Measurements from ENCODE around the gene TBX2. TPM values are rescaled to one million over a fixed set of nuclear protein-coding genes. Genes with fewer than 3 reads are reported as not detected.

Gene TBX2
- polyA plus RNA-seq, 1 donor (not counting 4 experiments of a cell fraction or from before 2014, with no cell fraction given): not detected

DNA sequence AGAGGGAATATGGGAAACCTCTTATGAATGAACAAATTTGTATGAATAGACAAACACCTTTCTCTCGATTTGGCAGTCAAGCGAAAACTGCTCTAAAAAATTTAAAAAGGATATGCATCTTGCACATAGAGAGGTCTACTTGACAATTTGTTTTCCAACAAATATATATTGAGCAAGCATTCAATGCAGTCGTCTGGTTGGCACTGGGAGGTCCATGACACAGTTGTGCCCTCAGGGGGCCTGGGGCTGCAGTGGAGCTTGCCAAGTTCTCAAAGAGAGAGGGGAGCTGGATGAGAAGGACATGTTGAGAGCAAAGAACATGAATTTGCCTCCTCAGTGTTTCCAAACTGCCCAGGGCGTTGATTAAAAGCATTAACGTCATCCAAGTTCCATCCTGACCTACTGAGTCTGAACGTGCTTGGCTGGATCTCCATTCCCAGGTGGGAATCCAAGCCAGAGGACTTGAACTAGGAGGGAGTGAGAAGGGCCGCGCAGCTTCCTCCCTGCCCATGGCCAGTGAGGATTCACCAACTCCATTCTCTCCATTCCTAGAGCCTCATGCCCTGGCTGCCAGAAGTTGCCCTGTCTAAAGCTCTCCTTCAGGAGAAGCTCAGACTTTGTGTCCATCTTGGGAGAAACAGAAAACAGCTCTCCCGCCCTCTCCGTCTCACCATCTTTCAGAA is 24.5 kb downstream of the TBX2 start:
- FAIRE-seq (no peak), DNase-seq (ENCODE audit: low read depth, low spot score) (no peak)
- H3K36me3 ChIP-seq (ENCODE audit: control insufficient read depth in 2 of 2, extremely low read depth in 1 of 2, insufficient read depth in 2 of 2, low read length in 2 of 2): no peaks in the 10 kb centered on the region
- H4K20me1 ChIP-seq (ENCODE audit: control insufficient read depth, extremely low read depth, insufficient read depth, low read length): no peaks in the 10 kb centered on the region
- H3K9me3 ChIP-seq (ENCODE audit: control insufficient read depth, low read depth, low read length): no peaks in the 10 kb centered on the region
- H3K4me3 ChIP-seq (ENCODE audit: control insufficient read depth in 2 of 3, extremely low read depth in 1 of 3, insufficient read depth in 2 of 3, low read depth in 1 of 3, low read length in 3 of 3): no peak overlapping the region
- no peak overlapping the region for H2AFZ ChIP-seq (ENCODE audit: control insufficient read depth, low read length)
- H3K27ac ChIP-seq (ENCODE audit: control insufficient read depth, insufficient read depth, low read length): no peak overlapping the region
- TF ChIP-seq EZH2 (IDR thresholded peaks at IDR 0.05; ENCODE audit: low read length): no peak
- TF ChIP-seq, protein P1, sequence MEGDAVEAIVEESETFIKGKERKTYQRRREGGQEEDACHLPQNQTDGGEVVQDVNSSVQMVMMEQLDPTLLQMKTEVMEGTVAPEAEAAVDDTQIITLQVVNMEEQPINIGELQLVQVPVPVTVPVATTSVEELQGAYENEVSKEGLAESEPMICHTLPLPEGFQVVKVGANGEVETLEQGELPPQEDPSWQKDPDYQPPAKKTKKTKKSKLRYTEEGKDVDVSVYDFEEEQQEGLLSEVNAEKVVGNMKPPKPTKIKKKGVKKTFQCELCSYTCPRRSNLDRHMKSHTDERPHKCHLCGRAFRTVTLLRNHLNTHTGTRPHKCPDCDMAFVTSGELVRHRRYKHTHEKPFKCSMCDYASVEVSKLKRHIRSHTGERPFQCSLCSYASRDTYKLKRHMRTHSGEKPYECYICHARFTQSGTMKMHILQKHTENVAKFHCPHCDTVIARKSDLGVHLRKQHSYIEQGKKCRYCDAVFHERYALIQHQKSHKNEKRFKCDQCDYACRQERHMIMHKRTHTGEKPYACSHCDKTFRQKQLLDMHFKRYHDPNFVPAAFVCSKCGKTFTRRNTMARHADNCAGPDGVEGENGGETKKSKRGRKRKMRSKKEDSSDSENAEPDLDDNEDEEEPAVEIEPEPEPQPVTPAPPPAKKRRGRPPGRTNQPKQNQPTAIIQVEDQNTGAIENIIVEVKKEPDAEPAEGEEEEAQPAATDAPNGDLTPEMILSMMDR (optimal IDR thresholded peaks at IDR 0.05 in 1 of 3, IDR thresholded peaks at IDR 0.05 in 1 of 3, conservative IDR thresholded peaks at IDR 0.05 in 1 of 3; ENCODE audit: extremely low read depth in 1 of 3, insufficient read depth in 2 of 3, low read length in 3 of 3): no peak
- no peaks in the 10 kb centered on the region for H3K9me1 ChIP-seq (ENCODE audit: control insufficient read depth, extremely low read depth, insufficient read depth, low read length)
- no peaks in the 10 kb centered on the region for H3K79me2 ChIP-seq (ENCODE audit: control insufficient read depth, insufficient read depth, low read length)
- no peaks in the 10 kb centered on the region for H3K4me1 ChIP-seq (ENCODE audit: control insufficient read depth, extremely low read depth, insufficient read depth, low read length)
- dilution Hi-C loops (cut with MboI; ENCODE audit: extremely low pct_ligation_motif_present, low sequenced_read_pairs): no loop called here
- no peak overlapping the region for H3K9ac ChIP-seq (ENCODE audit: control insufficient read depth, extremely low read depth, insufficient read depth, low read length)
- no peaks in the 10 kb centered on the region for H3K27me3 ChIP-seq (ENCODE audit: control insufficient read depth, extremely low read depth, insufficient read depth, low read length)
- no peak overlapping the region for H3K4me2 ChIP-seq (ENCODE audit: control insufficient read depth, extremely low read depth, insufficient read depth, low read depth, low read length)

DNA sequence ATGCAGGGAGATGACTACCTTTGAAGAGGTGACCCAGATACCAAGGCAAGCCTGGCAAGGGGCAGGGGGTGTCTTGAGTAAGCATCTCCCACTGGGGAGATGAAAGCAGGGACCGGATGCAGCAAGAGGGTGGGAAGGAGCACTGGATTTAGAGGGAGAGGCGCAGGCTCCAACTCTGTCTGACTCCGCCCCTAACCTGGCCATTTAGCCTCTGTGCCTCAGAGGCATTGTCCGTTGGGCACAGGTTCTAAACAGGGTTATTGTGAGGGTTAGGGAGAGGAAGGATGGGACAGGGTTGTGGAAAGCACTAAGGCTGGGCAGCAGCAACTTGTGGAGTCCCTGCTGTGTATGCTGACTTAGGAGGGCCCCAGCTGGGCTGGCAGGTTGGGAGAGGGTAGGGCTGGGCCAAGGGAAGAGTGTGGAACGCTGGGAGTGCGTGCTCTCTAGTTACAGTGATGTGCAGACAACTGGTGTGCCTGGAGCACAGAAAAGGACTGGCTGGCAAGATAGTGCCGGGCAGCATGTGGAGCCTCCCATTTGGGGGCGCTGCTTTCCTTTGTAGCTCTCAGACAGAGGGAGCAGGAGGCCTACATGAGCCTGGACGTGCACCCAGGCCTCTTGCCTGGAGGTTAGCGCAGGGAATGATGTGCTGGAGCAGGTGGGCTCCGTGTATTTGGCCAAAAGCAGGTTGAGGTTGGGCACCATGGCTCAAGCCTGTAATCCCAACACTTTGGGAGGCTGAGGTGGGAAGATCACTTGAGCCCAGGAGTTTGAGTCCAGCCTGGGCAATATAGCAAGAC is 26.2 kb downstream of the TBX2 start:
- Histone ChIP-seq H3K27me3 (ENCODE audit: control insufficient read depth, extremely low read depth, insufficient read depth, low read length) (no peaks in the 10 kb centered on the region), H3K36me3 (ENCODE audit: control insufficient read depth in 2 of 2, extremely low read depth in 1 of 2, insufficient read depth in 2 of 2, low read length in 2 of 2) (no peaks in the 10 kb centered on the region), H3K9me1 (ENCODE audit: control insufficient read depth, extremely low read depth, insufficient read depth, low read length) (no peaks in the 10 kb centered on the region), H3K4me1 (ENCODE audit: control insufficient read depth, extremely low read depth, insufficient read depth, low read length) (no peaks in the 10 kb centered on the region), H4K20me1 (ENCODE audit: control insufficient read depth, extremely low read depth, insufficient read depth, low read length) (no peaks in the 10 kb centered on the region), H3K4me2 (ENCODE audit: control insufficient read depth, extremely low read depth, insufficient read depth, low read depth, low read length) (no peak overlapping the region), H3K9ac (ENCODE audit: control insufficient read depth, extremely low read depth, insufficient read depth, low read length) (no peak overlapping the region), H2AFZ (ENCODE audit: control insufficient read depth, low read length) (no peak overlapping the region), H3K79me2 (ENCODE audit: control insufficient read depth, insufficient read depth, low read length) (no peaks in the 10 kb centered on the region), H3K27ac (ENCODE audit: control insufficient read depth, insufficient read depth, low read length) (no peak overlapping the region), H3K9me3 (ENCODE audit: control insufficient read depth, low read depth, low read length) (no peaks in the 10 kb centered on the region), H3K4me3 (ENCODE audit: control insufficient read depth in 2 of 3, extremely low read depth in 1 of 3, insufficient read depth in 2 of 3, low read depth in 1 of 3, low read length in 3 of 3) (no peak overlapping the region)
- TF ChIP-seq, protein P1 (optimal IDR thresholded peaks at IDR 0.05 in 1 of 3, IDR thresholded peaks at IDR 0.05 in 1 of 3, conservative IDR thresholded peaks at IDR 0.05 in 1 of 3; ENCODE audit: extremely low read depth in 1 of 3, insufficient read depth in 2 of 3, low read length in 3 of 3): peak in 2 of 3 experiments; percentile 6 to 48
- TF ChIP-seq EZH2 (IDR thresholded peaks at IDR 0.05; ENCODE audit: low read length): no peak
- no peak for DNase-seq (ENCODE audit: low read depth, low spot score)
- dilution Hi-C loops (cut with MboI; ENCODE audit: extremely low pct_ligation_motif_present, low sequenced_read_pairs): no loop called here
- no peak for FAIRE-seq

Data from keratinocyte (primary cell).